K562 (cell line): ENCODE results near the gene HCAR2. TPM values are rescaled to one million over a fixed set of nuclear protein-coding genes. Genes with fewer than 3 reads are reported as not detected.

Source experiments
- ETV6 ChIP-seq, 3 experiments: fragments of 150-350 bp in 1 of 3; sonication (generic) in 1 of 3; formaldehyde crosslinking in 1 of 3; IDR thresholded peaks; 2 replicates each; pipeline versions ENCODE4 v1.6.1 to v1.8.0; 2014 to 2022; ENCODE audit warnings: borderline replicate concordance in 2 of 3, low read depth in 2 of 3, antibody characterized with exemption in 1 of 3, low read length in 1 of 3, mild to moderate bottlenecking in 1 of 3, missing genetic modification reagents in 1 of 3
- HDGF ChIP-seq: fragments of 450-650 bp; IDR thresholded peaks from 2 replicates; pipeline ENCODE4 v1.6.1; 2016
- KLF1 ChIP-seq: fragments of 450-650 bp; IDR thresholded peaks from 2 replicates; pipeline ENCODE4 v1.6.1; 2016; ENCODE audit warnings: missing genetic modification characterization, missing compliant biosample characterization
- MNT ChIP-seq, 2 experiments: fragments of 450-650 bp; conservative IDR thresholded peaks; 2 replicates each; pipeline ENCODE4 v1.6.1; 2017; ENCODE audit warnings: mild to moderate bottlenecking in 2 of 2, moderate library complexity in 2 of 2
- PRPF4 ChIP-seq: fragments of 200-400 bp; formaldehyde crosslinking; IDR thresholded peaks from one replicate; pipeline ENCODE4 v1.6.1; 2017; ENCODE audit warnings: low read length, low read depth, mild to moderate bottlenecking; ENCODE audit not compliant: insufficient read depth, poor library complexity, severe bottlenecking
- RAD21 ChIP-seq, 2 experiments: fragments of 250-450 bp in 1 of 2; fragments of 450-650 bp in 1 of 2; sonication (Bioruptor Pico) in 1 of 2; formaldehyde crosslinking in 1 of 2; IDR thresholded peaks in 1 of 2; conservative IDR thresholded peaks in 1 of 2; 2 replicates each; pipeline versions ENCODE4 v1.4.0 to v1.8.0; 2020 to 2022; ENCODE audit warnings: mild to moderate bottlenecking in 2 of 2, moderate library complexity in 1 of 2
- RREB1 ChIP-seq: fragments of 250-450 bp; sonication (Bioruptor Pico); IDR thresholded peaks from 2 replicates; pipeline ENCODE4 v1.4.0; 2020
- SMAD1 ChIP-seq: fragments of 150-350 bp; IDR thresholded peaks from 2 replicates; pipeline ENCODE4 v1.6.1; 2014; ENCODE audit warnings: low read length, low read depth; ENCODE audit not compliant: partially characterized antibody
- SREBF1 ChIP-seq: fragments of 150-350 bp; IDR thresholded peaks from 2 replicates; pipeline ENCODE4 v1.6.1; 2014; ENCODE audit warnings: antibody characterized with exemption, low read depth, low read length, borderline replicate concordance
- SRSF3 ChIP-seq: fragments of 200-400 bp; formaldehyde crosslinking; IDR thresholded peaks from 2 replicates; pipeline ENCODE4 v1.6.1; 2016; ENCODE audit warnings: mild to moderate bottlenecking, low read length, moderate library complexity; ENCODE audit not compliant: insufficient read depth
- TCF7 ChIP-seq: sonication (generic); IDR thresholded peaks from 2 replicates; pipeline ENCODE4 v1.6.1; 2016; ENCODE audit warnings: antibody characterized with exemption, borderline replicate concordance
- THAP12 ChIP-seq: fragments of 250-450 bp; sonication (Bioruptor Pico); IDR thresholded peaks from 2 replicates; pipeline ENCODE4 v1.9.0; 2021; ENCODE audit warnings: mild to moderate bottlenecking, inconsistent platforms
- USF1 ChIP-seq: sonication (generic); formaldehyde crosslinking; IDR thresholded peaks from 2 replicates; pipeline ENCODE4 v1.9.0; 2022; ENCODE audit warnings: mild to moderate bottlenecking, missing genetic modification reagents
- ZNF232 ChIP-seq: sonication (generic); formaldehyde crosslinking; IDR thresholded peaks from 2 replicates; pipeline ENCODE4 v1.8.0; 2022; ENCODE audit warnings: mild to moderate bottlenecking, missing genetic modification reagents
- polyA plus RNA-seq, 8 experiments: library from polyadenylated mRNA; depleted of rRNA in 4 of 8; stranded (reverse) in 5 of 8; unstranded in 3 of 8; fragments of >200 nt; fragmentation: Nextera tagmentation in 2 of 8; fragmentation: Illumina TruSeq in 1 of 8; extraction: Ambion mirVana in 2 of 8; extraction: Trizol in 1 of 8; gene quantifications; 2 replicates each; pipeline versions ENCODE4 v1.2.1 to v1.2.3, GENCODE V29; 2011 to 2014; ENCODE audit warnings: inconsistent platforms in 1 of 8, missing spikeins in 1 of 8
- total RNA-seq, 7 experiments: library from RNA; depleted of rRNA in 6 of 7; stranded (reverse); fragments of >200 nt in 6 of 7; fragmentation: Illumina TruSeq in 2 of 7; extraction: Trizol in 2 of 7; gene quantifications; 2 replicates each; pipeline versions ENCODE4 v1.2.1 to v1.2.3, GENCODE V29; 2011 to 2021; ENCODE audit warnings: low replicate concordance in 1 of 7

Gene HCAR2
- total and polyA plus RNA-seq, 9 of the 15 experiments (the other 6 are each of a cell fraction or from before 2014, with no cell fraction given), result not detected

- TF ChIP-seq RREB1 (CRISPR knock-in tag), result 0 out of 2 replicates have a peak, but pooled peaks have one; percentile 43
- peak; percentile 97 to 100 for TF ChIP-seq RAD21 (CRISPR knock-in tag; conservative IDR thresholded peaks at IDR 0.05 in 1 of 2, IDR thresholded peaks at IDR 0.05 in 1 of 2)
- peak; percentile 87; the same call in 1 of the 2 replicates for TF ChIP-seq SRSF3
- 0 out of 2 replicates have a peak, but pooled peaks have one; percentile 65 for TF ChIP-seq HDGF
- TF ChIP-seq ETV6 (IDR thresholded peaks at IDR 0.05; ENCODE audit: borderline replicate concordance in 1 of 2, low read depth in 2 of 2, low read length in 1 of 2), result 0 out of 4 replicates have a peak, but pooled peaks of 1 of the 2 experiments have one; percentile 35
- TF ChIP-seq ETV6 (CRISPR knock-in tag; IDR thresholded peaks at IDR 0.05; ENCODE audit: borderline replicate concordance), result no peak
- TF ChIP-seq ZNF232 (CRISPR knock-in tag), result no peak
- TF ChIP-seq TCF7, result peak; percentile 33; the same call in 1 of the 2 replicates
- TF ChIP-seq USF1 (CRISPR knock-in tag), result peak; percentile 86
- 0 out of 2 replicates have a peak, but pooled peaks have one; percentile 20 for TF ChIP-seq THAP12 (CRISPR knock-in tag)
- peak; percentile 89 to 94 for TF ChIP-seq MNT (conservative IDR thresholded peaks at IDR 0.05)
- 0 out of 2 replicates have a peak, but pooled peaks have one; percentile 57 for TF ChIP-seq SREBF1
- no peak for TF ChIP-seq PRPF4
- peak; percentile 68 for TF ChIP-seq SMAD1
- TF ChIP-seq KLF1 (tag), result peak; percentile 88
These were observed 49.5 kb upstream of the HCAR2 start, which contains the start of gene DENR (continued) for GRCh38 chr12:122752464-122753318.
